Memory B cell (primary cell): ENCODE data around the gene PTX4.
"Not testable (repeated sequence)": the region's sequence is repeated elsewhere in the genome, so short reads cannot be mapped to it uniquely, and the experiment has no call there.

ENCODE experiments used
- ATAC-seq: fragments of 150-1000 bp; cut with Tn5 transposase; 2 replicates; pipeline ENCODE4 v1.10.0; 2021; ENCODE audit warnings: low read depth, mild to moderate bottlenecking, moderate library complexity
- DNase-seq, 2 donors: peaks; one replicate each; pipeline ENCODE4 v3.0.0; 2022; ENCODE audit warnings: low spot score in 2 of 2
- H3K27ac Mint-ChIP-seq: one replicate; pipeline ENCODE4 v1.8.0; 2022; ENCODE audit warnings: mild to moderate bottlenecking, moderate library complexity, mixed read lengths
- H3K27me3 Mint-ChIP-seq: one replicate; pipeline ENCODE4 v1.8.0; 2022; ENCODE audit warnings: mixed read lengths
- H3K36me3 Mint-ChIP-seq: one replicate; pipeline ENCODE4 v1.8.0; 2022; ENCODE audit warnings: mild to moderate bottlenecking, mixed read lengths
- H3K4me1 Mint-ChIP-seq: one replicate; pipeline ENCODE4 v1.8.0; 2022; ENCODE audit warnings: mixed read lengths
- H3K4me3 Mint-ChIP-seq: one replicate; pipeline ENCODE4 v1.8.0; 2022; ENCODE audit warnings: mild to moderate bottlenecking, moderate library complexity, mixed read lengths
- H3K9me3 Mint-ChIP-seq: one replicate; pipeline ENCODE4 v1.8.0; 2022; ENCODE audit warnings: mixed read lengths

PTX4 gene

DNA sequence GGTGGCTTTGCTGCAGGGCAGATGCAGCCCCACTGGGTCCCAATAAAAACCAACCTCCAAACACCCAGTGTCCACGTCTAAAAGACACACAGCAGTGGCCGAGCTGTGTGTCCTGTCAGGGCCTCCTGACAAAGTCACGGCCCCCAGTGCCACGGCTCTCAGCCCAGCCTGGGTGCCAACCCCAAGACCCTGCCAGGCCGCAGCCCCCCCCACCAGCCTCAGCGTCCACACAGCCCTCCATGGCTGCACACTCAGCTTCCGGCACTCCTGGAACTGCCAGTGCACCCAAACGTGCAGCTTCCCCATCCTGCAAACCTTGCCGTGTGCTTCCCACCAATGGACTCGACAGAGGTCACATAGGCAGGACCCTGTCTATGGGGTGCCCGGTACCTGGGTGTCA lies 40.8 kb downstream of the PTX4 start:
- Mint-ChIP-seq H3K27ac (no peak overlapping the region), H3K4me1 (peaks cover 2% of the 10 kb centered on the region), H3K27me3 (no peaks in the 10 kb centered on the region), H3K36me3 (peaks cover 9% of the 10 kb centered on the region), H3K9me3 (no peaks in the 10 kb centered on the region), H3K4me3 (no peak overlapping the region)
- ATAC-seq, result no peak
- DNase-seq, result no peak

DNA sequence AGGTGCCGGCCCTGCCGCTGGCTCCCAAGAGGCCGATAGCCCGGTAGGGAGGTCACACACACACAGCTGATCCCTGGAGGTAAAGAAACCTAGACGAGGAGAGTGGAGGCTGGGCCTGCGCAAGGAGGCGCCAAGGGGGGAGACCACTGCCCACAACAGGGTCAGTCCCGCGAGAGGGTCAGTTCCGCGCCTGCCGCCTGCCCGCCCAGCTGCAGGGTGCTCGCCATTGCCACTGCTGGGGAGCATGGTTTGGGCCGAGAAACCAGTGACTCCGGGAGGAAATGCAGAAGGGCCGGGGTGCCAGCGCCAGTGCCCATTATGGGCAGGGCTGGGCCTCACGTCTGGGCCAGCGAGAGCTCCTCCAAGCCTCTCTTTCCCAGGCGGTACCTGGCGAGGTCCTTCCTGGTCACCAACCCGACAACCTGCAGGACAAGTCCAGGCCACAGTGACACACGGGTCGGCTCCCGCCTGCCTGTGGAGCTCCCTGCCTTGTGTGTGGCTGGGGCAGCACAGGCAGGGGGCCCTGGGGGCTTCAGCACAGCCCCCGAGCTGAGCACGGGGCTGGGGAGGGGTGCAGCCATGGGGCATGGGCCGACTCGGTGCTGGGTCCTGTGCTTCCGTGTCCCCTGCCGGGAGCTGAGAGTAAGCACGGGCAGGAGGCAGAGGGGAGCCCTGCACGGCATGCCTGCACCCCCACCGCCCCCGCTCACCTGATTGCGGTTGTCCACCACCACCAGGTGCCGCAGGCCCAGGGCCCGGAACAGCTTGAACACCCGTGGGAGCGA lies 42.3 kb downstream of the PTX4 start:
- Mint-ChIP-seq H3K27me3 (no peaks in the 10 kb centered on the region), H3K36me3 (peaks cover 4% of the 10 kb centered on the region), H3K4me1 (peaks cover 2% of the 10 kb centered on the region), H3K27ac (peak overlapping the region; percentile 97), H3K9me3 (no peaks in the 10 kb centered on the region), H3K4me3 (no peak overlapping the region)
- DNase-seq (no peak), ATAC-seq (no peak)

DNA sequence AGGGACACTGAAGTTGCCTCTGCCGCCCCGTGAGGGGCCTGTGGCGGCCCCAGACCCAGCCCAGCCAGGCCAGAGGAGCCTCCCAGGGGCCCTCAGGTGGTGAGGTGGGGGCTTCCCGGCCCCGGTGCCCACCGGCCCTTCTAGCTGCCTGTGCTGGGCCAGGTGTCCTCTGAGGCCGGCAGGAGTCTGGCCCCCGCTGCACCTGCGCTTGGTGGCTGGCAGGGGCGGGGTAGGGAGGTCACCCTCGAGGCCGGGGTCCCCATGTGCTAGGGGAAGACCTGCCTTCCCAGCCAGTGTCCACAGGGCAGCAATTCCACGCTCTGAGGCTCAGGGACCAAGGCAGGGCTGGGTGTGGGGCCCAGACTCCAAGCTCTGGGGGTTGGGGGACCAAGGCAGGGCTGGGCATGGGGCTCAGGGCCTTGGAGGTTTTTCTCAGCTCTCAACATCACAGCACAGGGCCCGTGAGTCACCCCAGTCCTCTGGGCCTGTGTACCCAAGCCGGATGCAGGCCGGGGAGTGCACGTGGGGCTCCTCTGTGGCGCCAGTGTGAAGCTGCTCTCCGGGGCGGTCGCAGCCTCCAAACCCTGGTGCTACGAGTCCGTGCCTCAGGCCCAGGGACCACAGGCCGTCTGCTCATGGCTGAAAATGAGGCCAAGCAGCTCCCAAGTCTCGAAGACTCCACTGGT lies 43.1 kb downstream of the PTX4 start:
- Mint-ChIP-seq H3K4me1 (peaks cover 2% of the 10 kb centered on the region), H3K9me3 (no peaks in the 10 kb centered on the region), H3K27ac (peak overlapping the region; percentile 97), H3K36me3 (peaks cover 2% of the 10 kb centered on the region), H3K27me3 (no peaks in the 10 kb centered on the region), H3K4me3 (no peak overlapping the region)
- DNase-seq, result peak in 1 of 2 donors; percentile 23
- ATAC-seq, result peak; percentile 15

DNA sequence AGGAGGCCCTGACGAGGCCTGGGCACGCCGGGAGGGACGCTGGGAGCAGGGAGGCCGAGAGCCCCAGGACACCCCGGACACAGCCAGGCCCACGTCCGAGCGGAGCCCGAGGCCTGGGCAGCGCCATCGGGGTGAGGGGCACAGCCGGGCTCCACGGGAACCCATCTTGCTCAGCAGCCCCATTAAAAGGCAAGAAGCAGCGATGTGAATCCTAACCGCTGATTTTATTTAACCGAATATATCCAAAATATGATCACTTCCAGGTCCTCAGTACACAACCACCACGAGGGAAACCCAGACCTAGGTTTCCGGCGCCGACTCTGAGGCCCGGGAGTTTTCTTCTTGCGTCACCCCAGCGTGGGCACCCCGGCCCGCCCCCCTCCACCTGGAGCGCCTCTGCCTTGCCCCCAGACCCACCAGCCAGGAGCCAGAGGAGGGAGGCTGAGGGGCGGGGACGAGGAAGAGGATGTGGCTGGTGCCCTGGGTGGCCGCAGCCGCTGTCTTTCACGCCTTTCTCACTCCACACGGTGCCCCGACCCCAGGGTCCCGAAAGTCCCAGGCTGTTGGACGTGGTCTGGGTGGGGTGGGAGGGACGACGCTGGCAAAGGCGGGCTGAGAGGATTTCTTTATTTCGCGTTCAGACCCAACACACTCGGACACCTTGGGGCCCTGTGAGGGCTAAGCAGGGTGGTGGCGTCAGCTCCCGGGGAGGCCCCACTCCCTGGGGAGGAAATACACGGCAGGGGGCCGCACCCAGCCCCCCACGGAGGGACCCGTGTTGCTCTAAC lies 43.8 kb downstream of the PTX4 start:
- H3K4me3 Mint-ChIP-seq, result peak overlapping the region; percentile 80
- peaks cover 4% of the 10 kb centered on the region for H3K36me3 Mint-ChIP-seq
- H3K27me3 Mint-ChIP-seq, result no peaks in the 10 kb centered on the region
- ATAC-seq, result peak; percentile 81
- DNase-seq, result peak; percentile 64 to 76
- peak overlapping the region; percentile 97 for H3K27ac Mint-ChIP-seq
- H3K9me3 Mint-ChIP-seq, result no peaks in the 10 kb centered on the region
- H3K4me1 Mint-ChIP-seq, result peaks cover 2% of the 10 kb centered on the region

DNA sequence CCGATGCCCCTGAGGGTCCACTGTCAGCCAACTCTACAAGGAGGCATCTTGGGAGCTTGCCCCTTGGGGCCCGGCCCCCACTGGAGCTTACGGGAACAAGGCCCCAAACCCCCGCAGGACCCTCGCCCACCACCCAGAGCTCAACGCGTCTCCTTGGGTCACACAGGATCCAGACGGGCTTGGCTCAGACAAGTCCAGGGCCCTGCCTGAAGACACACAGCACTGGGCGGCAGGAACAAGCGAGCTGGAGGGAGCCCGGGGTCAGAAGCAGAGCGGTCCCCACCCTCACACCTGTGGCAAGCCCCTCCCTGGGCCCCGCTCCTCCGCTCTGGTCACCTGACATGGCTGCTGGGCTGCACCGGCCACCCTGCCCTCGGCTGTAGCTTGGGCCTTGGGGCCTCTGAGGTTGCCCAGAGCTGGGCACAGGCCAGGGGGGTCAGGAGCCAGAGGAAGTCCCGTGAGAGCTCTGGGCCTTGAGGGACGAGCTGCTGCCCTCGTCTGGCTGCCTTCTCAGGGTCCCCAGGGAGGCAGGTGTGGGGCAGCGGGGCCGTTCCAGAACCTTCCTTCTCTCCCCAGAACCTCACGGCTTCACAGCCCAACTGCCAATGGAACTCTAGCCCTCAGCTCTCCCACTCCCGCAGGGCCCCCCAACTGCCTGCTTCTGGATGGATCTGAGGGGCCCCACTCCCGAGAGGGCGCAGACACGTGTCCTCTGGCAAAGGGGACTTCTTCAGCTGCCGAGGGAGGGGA lies 44.6 kb downstream of the PTX4 start, which contains the start of gene CCDC154:
Gene CCDC154 (minus strand): TSS at position 577 of the 750 bp plus-strand sequence. CDS start 234 bp downstream, at position 343.
- Mint-ChIP-seq H3K4me3 (peak within 1 kb of the TSS; percentile 80), H3K27ac (peak within 1 kb of the TSS; percentile 97)
- no peak for ATAC-seq

DNA sequence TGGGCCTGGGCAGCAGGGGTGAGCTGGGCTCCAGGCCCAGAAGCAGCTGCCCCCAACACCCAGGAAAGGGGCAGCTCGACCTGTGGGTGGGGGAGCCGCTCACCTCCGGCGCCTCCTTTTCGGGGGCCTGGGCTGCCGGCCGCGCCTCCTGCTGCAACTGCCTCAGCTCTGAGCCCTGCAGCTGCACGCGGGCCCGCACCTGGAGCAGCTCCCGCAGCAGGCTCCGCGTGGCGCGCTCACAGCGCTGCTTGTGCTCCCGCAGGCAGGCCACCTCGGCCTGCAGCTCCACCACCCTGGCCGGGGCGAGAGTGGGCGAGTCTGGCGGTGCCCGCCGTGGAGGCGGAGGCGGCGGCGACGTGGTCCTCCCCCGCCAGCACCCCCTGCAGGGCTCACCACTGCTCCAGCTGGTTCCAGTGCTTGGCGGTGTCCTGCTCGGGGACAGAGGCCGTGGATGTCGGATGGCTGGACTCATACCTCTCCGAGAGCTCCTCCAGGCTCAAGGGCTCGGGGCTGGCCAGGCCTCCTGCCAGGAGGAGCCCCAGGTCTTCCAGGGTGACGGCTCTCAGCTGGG lies 45.3 kb downstream of the PTX4 start:
- no peak overlapping the region for H3K4me3 Mint-ChIP-seq
- no peak overlapping the region for H3K27ac Mint-ChIP-seq
- no peak for DNase-seq
- H3K27me3 Mint-ChIP-seq, result no peaks in the 10 kb centered on the region
- H3K9me3 Mint-ChIP-seq, result no peaks in the 10 kb centered on the region
- ATAC-seq, result no peak
- peaks cover 2% of the 10 kb centered on the region for H3K4me1 Mint-ChIP-seq
- peaks cover 4% of the 10 kb centered on the region for H3K36me3 Mint-ChIP-seq

More for the DNA sequence above, 44.6 kb downstream of the PTX4 start, which contains the start of gene CCDC154:
- peaks cover 2% of the 10 kb centered on the region for H3K4me1 Mint-ChIP-seq
- H3K36me3 Mint-ChIP-seq, result peaks cover 4% of the 10 kb centered on the region
- DNase-seq, result no peak
- no peaks in the 10 kb centered on the region for H3K27me3 Mint-ChIP-seq
- H3K9me3 Mint-ChIP-seq, result no peaks in the 10 kb centered on the region

DNA sequence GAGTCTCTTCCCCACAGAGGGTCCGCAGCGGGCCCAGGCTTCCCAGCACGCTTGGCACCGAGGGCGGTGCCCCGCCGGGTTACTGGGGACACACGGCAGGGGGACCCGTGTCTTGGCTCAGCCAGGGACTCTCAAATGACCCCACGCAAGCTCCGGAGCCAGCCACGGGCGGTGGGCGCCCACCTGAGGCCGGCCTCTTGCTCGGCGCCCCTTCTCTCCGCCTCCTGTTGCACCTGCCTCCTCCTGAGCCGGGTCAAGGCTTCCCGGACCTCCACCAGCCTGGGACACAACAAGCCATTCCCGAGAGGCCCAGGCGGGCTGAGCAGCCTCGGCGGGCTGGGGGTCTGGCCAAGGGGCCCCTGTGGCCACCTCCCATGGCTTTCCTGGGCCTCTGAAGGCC lies 46.0 kb downstream of the PTX4 start:
- no peaks in the 10 kb centered on the region for H3K27me3 Mint-ChIP-seq
- DNase-seq (no peak), ATAC-seq (no peak)
- H3K9me3 Mint-ChIP-seq, result no peaks in the 10 kb centered on the region
- H3K4me1 Mint-ChIP-seq, result peaks cover 2% of the 10 kb centered on the region
- H3K4me3 Mint-ChIP-seq, result no peak overlapping the region
- H3K36me3 Mint-ChIP-seq, result peaks cover 4% of the 10 kb centered on the region
- no peak overlapping the region for H3K27ac Mint-ChIP-seq

DNA sequence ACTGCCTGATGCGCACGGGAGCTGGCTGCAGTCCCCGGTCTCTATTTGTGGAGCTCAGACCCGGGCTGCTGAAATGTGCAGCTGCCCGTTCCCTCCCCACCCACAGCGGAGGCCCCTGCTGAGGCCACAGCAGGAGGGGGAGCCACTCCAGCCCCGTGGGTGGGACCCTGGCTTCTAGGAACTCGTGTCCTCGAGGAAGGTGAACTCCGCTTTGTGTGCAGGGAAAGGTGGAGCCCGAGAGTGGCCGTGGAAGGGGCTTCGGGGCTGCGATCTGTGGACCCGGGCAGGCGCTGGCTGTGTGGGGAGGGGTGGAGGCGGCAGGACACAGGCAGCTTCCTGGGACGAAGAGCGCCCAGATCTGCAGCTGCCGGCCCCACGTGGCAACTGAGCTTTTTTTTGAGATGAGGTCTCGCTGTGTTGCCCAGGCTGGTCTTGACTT lies 47.3 kb downstream of the PTX4 start:
- Mint-ChIP-seq H3K4me3 (no peak overlapping the region), H3K27me3 (no peaks in the 10 kb centered on the region), H3K4me1 (peaks cover 2% of the 10 kb centered on the region), H3K27ac (no peak overlapping the region), H3K36me3 (peaks cover 4% of the 10 kb centered on the region), H3K9me3 (no peaks in the 10 kb centered on the region)
- ATAC-seq (no peak), DNase-seq (no peak)

DNA sequence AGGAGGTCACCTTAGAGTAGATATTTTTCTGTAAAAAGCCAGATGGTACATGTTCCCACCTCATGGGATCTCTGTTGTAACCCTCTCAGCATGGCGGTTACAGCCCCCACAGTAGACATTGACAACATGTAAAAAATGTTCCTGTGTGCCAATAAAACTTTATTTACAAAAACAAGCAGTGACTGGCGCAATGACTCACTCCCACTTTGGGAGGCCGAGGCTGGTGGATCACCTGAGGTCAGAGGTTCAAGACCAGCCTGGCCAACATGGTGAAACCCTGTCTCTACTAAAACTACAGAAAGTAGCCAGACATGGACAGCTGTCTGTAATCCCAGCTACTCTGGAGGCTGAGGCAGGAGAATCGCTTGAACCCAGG lies 49.1 kb downstream of the PTX4 start:
- H3K9me3 Mint-ChIP-seq, H3K4me3 Mint-ChIP-seq, H3K27ac Mint-ChIP-seq, H3K27me3 Mint-ChIP-seq, H3K4me1 Mint-ChIP-seq, DNase-seq, H3K36me3 Mint-ChIP-seq, ATAC-seq: not testable (repeated sequence)

DNA sequence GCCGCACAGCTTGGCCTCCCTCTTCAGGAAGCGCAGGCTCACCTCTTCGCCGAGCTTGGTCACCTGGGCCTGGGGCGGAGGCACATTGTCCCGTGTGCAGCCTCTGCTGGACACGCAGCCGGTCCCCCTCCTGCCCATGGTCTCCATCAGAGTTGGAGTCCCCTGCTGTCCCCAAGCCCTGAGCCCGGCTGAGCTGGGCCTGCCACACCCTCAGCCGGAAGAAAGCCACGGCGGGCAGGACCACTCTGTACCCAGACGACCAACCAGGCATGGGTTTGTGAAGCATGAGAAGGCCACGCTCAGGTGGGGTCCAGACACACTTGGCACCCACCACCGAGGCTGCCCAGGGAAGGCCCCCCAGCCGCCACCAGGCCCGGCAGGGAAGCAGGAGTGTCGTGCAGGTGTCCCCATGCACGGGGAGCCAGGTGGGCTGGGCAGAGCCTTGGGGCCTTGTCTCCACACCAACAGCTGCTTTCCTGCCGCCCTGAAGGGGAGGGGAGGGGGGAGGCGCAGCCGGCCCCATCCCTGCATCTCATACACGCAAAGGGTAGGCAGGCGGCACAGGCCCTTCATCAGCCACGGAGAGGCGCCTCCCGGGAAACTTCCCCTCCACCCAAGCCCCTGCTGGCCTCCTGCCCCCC lies 49.6 kb downstream of the PTX4 start:
- H3K36me3 Mint-ChIP-seq, result peaks cover 4% of the 10 kb centered on the region
- no peak for DNase-seq
- no peak for ATAC-seq
- H3K9me3 Mint-ChIP-seq, result no peaks in the 10 kb centered on the region
- H3K27ac Mint-ChIP-seq, result no peak overlapping the region
- no peaks in the 10 kb centered on the region for H3K4me1 Mint-ChIP-seq
- H3K27me3 Mint-ChIP-seq, result no peaks in the 10 kb centered on the region
- no peak overlapping the region for H3K4me3 Mint-ChIP-seq

DNA sequence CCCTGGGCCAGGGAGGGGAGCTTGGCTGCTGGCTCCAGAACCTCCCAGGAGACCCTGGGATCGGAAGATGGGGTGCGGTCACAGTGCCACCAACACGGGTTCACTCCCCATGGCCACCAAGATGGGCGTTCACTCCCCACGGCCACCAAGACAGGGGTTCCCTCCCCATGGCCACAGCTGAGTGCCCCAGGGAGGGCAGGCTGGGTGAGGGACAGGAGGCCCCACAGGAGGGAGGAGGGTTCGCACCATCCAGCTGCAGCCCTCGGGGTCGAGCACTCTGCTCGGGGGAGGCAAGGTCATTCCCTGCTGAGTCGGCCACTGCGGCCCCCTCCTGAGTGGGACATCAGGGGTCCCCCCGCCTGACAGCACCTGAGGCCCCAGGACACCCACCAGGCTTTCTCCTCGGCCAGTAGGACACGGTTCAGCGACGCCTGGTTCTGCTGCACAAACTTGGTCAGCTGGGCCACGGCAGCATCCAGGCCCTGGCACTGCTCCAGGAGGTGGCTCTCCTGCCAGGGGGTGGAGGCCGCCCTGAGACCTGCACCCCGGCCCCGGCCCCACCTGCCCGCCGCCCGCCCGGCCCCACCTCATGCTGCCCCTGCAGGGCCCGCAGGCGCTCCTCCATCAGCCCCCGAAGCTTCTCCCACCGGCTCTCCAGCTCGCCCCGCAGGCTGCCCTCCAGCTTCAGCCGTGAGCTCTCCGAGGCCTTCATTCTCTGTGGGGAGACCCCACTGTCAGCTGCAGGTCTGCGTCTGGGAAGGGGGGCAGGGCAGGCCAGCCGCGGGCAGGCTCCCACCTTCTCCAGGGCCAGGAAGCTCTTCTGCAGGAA lies 50.3 kb downstream of the PTX4 start:
- DNase-seq, result no peak
- H3K9me3 Mint-ChIP-seq, result no peaks in the 10 kb centered on the region
- H3K27ac Mint-ChIP-seq, result no peak overlapping the region
- H3K36me3 Mint-ChIP-seq, result peaks cover 4% of the 10 kb centered on the region
- no peak for ATAC-seq
- no peaks in the 10 kb centered on the region for H3K4me1 Mint-ChIP-seq
- no peaks in the 10 kb centered on the region for H3K27me3 Mint-ChIP-seq
- no peak overlapping the region for H3K4me3 Mint-ChIP-seq

DNA sequence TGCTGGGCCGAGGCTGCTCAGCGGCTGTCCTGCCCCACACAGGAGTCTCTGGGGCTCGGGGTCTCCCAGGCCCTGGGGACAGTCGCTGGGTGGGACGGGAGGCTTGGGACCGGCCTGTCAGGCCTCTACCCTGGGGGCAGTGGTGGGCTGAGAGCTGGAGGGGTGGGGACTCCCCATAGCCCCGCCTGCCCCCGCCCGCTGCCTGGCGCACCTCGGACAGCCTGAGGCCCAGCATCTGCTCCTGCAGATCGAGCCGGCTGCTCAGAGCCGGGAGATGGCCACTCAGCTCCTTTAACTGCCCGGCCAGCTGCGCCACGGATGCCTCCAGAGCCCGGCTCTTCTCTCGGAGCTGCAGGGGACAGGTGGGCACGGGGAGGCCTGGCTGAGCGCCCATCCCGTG lies 51.1 kb downstream of the PTX4 start:
- Mint-ChIP-seq H3K4me3 (no peak overlapping the region), H3K36me3 (peaks cover 4% of the 10 kb centered on the region), H3K9me3 (no peaks in the 10 kb centered on the region), H3K4me1 (no peaks in the 10 kb centered on the region), H3K27ac (no peak overlapping the region), H3K27me3 (no peaks in the 10 kb centered on the region)
- no peak for DNase-seq
- ATAC-seq, result no peak
